Measurements from ENCODE around the gene TMPRSS13.

GRCh38 chr11:117933475-117933874 is 4.3 kb upstream of the TMPRSS13 start:
- TF ChIP-seq CTCF (IDR thresholded peaks at IDR 0.05 in 8 of 11, conservative IDR thresholded peaks at IDR 0.05 in 3 of 11) (no peak), POLR2AphosphoS5 (IDR thresholded peaks at IDR 0.05) (no peak)

Measured in spleen (tissue), 7 donors.